Suprapubic skin (tissue), 3 donors: ENCODE measurements around the gene UHRF2.

Experiments used
- CTCF ChIP-seq, 2 donors: fragments of 200-600 bp in 1 of 2; fragments of 450-650 bp in 1 of 2; sonication (generic) in 1 of 2; IDR thresholded peaks; one replicate each; pipeline ENCODE4 v1.5.1; 2016 to 2019; ENCODE audit warnings: antibody characterized with exemption in 2 of 2, mild to moderate bottlenecking in 1 of 2, moderate library complexity in 1 of 2
- POLR2A ChIP-seq, 2 donors: fragments of 450-650 bp; IDR thresholded peaks; one replicate each; pipeline ENCODE4 v1.6.1; 2017; ENCODE audit warnings: antibody characterized with exemption in 2 of 2, mild to moderate bottlenecking in 2 of 2, moderate library complexity in 2 of 2

GRCh38 chr9:6471231-6471850 lies 58.3 kb downstream of the UHRF2 start:
- TF ChIP-seq CTCF (IDR thresholded peaks at IDR 0.05) = no peak
- no peak for TF ChIP-seq POLR2A (IDR thresholded peaks at IDR 0.05)
